ENCODE measurements around the gene TOX2.

TOX2 gene

GRCh38 chr20:44110816-44111568, 196.3 kb downstream of the TOX2 start:
- no peak for DNase-seq

GRCh38 chr20:44111712-44112335, 197.2 kb downstream of the TOX2 start:
- no peak for DNase-seq

- no peak for DNase-seq
Measured at GRCh38 chr20:44112456-44112855, 197.8 kb downstream of the TOX2 start.

- DNase-seq: no peak
Measured at GRCh38 chr20:44112889-44113617, 198.4 kb downstream of the TOX2 start.

- no peak for DNase-seq
Measured at GRCh38 chr20:44113618-44114376, 199.1 kb downstream of the TOX2 start.

- DNase-seq: no peak
Measured at GRCh38 chr20:44115181-44115580, 200.5 kb downstream of the TOX2 start.

- DNase-seq: no peak
Measured at GRCh38 chr20:44115762-44116644, 201.4 kb downstream of the TOX2 start.

- no peak for DNase-seq
Measured at GRCh38 chr20:44117296-44118184, 202.9 kb downstream of the TOX2 start.

GRCh38 chr20:44118185-44119033, 203.8 kb downstream of the TOX2 start:
- no peak for DNase-seq
